ENCODE data around the gene TIAM2. TPM values are rescaled to one million over a fixed set of nuclear protein-coding genes. Genes with fewer than 3 reads are reported as not detected.

Gene TIAM2
- total RNA-seq, 2 experiments from 2014 or later, result 5.4 to 6.2 TPM

DNA sequence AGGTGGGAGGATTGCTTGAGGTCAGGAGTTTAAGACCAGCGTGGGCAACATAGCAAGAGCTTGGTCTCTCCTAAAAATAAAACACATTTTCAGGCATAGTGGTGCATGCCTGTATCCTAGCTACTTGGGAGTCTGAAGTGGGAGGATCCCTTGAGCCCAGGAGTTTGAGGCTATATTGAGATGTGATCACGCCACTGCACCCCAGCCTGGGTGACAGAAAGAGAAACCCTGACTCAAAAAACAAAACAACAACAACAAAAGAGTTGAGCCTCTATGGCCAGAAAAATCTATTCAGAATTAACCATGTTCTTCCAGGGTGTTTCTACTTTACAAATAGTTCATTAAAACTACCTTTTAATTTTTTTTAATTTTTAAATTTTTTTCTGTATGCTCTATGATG, 60.6 kb downstream of the TIAM2 start:
- no peak for TF ChIP-seq EZH2phosphoT487 (IDR thresholded peaks at IDR 0.05; ENCODE audit: borderline replicate concordance, low read depth, low read length)
- TF ChIP-seq, protein P1, sequence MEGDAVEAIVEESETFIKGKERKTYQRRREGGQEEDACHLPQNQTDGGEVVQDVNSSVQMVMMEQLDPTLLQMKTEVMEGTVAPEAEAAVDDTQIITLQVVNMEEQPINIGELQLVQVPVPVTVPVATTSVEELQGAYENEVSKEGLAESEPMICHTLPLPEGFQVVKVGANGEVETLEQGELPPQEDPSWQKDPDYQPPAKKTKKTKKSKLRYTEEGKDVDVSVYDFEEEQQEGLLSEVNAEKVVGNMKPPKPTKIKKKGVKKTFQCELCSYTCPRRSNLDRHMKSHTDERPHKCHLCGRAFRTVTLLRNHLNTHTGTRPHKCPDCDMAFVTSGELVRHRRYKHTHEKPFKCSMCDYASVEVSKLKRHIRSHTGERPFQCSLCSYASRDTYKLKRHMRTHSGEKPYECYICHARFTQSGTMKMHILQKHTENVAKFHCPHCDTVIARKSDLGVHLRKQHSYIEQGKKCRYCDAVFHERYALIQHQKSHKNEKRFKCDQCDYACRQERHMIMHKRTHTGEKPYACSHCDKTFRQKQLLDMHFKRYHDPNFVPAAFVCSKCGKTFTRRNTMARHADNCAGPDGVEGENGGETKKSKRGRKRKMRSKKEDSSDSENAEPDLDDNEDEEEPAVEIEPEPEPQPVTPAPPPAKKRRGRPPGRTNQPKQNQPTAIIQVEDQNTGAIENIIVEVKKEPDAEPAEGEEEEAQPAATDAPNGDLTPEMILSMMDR (conservative IDR thresholded peaks at IDR 0.05; ENCODE audit: low read length), result no peak
- no peak overlapping the region for H2AFZ ChIP-seq (ENCODE audit: low read length)
- POLR2A ChIA-PET, result no interaction called here
- no peaks in the 10 kb centered on the region for H3K36me3 ChIP-seq (ENCODE audit: insufficient read depth, low read length)
- CTCF ChIA-PET (ENCODE audit: unreplicated experiment), result no interaction called here
- no TSS peak for BruUV-seq (replicated peaks)
- no peak overlapping the region for H3K4me3 ChIP-seq (ENCODE audit: low read depth, low read length, poor library complexity, severe bottlenecking)
- no peaks in the 10 kb centered on the region for H3K9me2 ChIP-seq (ENCODE audit: insufficient read depth, low read length)
- H3K79me2 ChIP-seq (ENCODE audit: insufficient read depth, low read depth, low read length), result no peaks in the 10 kb centered on the region
- intact Hi-C loops (cut with micrococcal nuclease; ENCODE audit: unreplicated experiment), result no loop called here
- H3K4me2 ChIP-seq (ENCODE audit: low read length), result no peak overlapping the region
- H3K9me3 ChIP-seq (ENCODE audit: low read length), result no peaks in the 10 kb centered on the region
- H3K27ac ChIP-seq (ENCODE audit: low read depth, low read length, poor library complexity, severe bottlenecking), result no peak overlapping the region
- no peaks in the 10 kb centered on the region for H3K4me1 ChIP-seq (ENCODE audit: insufficient read depth, low read length, poor library complexity, severe bottlenecking)
- no peaks in the 10 kb centered on the region for H4K20me1 ChIP-seq (ENCODE audit: insufficient read depth, low read length)
- no peak for DNase-seq (ENCODE audit: low spot score)

DNA sequence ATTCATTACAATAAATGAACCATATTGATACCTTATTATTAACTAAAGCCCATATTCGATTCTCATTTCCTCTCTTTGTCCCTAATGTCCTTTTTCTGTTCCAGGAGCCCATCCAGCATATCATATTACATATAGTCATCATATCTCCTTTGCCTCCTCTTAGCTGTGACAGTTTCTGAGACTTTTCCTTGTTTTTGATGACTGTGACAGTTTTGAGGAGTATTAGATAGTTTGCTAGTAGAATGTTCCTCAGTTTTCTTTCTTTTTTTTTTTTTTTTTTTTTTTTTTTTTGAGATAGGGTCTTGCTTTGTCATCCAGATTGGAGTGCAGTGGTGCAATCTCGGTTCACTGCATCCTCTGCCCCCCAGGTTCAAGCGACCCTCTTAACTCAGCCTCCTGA, 61.6 kb downstream of the TIAM2 start:
- no peak overlapping the region for H3K4me3 ChIP-seq (ENCODE audit: low read depth, low read length, poor library complexity, severe bottlenecking)
- no peaks in the 10 kb centered on the region for H3K9me2 ChIP-seq (ENCODE audit: insufficient read depth, low read length)
- DNase-seq (ENCODE audit: low spot score), result no peak
- CTCF ChIA-PET (ENCODE audit: unreplicated experiment), result no interaction called here
- no peak for TF ChIP-seq EZH2phosphoT487 (IDR thresholded peaks at IDR 0.05; ENCODE audit: borderline replicate concordance, low read depth, low read length)
- TF ChIP-seq, protein P1 (conservative IDR thresholded peaks at IDR 0.05; ENCODE audit: low read length), result no peak
- H3K27ac ChIP-seq (ENCODE audit: low read depth, low read length, poor library complexity, severe bottlenecking), result no peak overlapping the region
- no peaks in the 10 kb centered on the region for H3K79me2 ChIP-seq (ENCODE audit: insufficient read depth, low read depth, low read length)
- H3K4me2 ChIP-seq (ENCODE audit: low read length), result no peak overlapping the region
- no peaks in the 10 kb centered on the region for H3K4me1 ChIP-seq (ENCODE audit: insufficient read depth, low read length, poor library complexity, severe bottlenecking)
- H3K9me3 ChIP-seq (ENCODE audit: low read length), result no peaks in the 10 kb centered on the region
- no peaks in the 10 kb centered on the region for H4K20me1 ChIP-seq (ENCODE audit: insufficient read depth, low read length)
- intact Hi-C loops (cut with micrococcal nuclease; ENCODE audit: unreplicated experiment), result no loop called here
- BruUV-seq (replicated peaks), result no TSS peak
- POLR2A ChIA-PET, result interaction anchor here (0.7 kb wide), 1 partner anchor 808 kb away, joined by 4 read pairs; no protein-coding TSS in a partner anchor
- no peaks in the 10 kb centered on the region for H3K36me3 ChIP-seq (ENCODE audit: insufficient read depth, low read length)
- H2AFZ ChIP-seq (ENCODE audit: low read length), result no peak overlapping the region

DNA sequence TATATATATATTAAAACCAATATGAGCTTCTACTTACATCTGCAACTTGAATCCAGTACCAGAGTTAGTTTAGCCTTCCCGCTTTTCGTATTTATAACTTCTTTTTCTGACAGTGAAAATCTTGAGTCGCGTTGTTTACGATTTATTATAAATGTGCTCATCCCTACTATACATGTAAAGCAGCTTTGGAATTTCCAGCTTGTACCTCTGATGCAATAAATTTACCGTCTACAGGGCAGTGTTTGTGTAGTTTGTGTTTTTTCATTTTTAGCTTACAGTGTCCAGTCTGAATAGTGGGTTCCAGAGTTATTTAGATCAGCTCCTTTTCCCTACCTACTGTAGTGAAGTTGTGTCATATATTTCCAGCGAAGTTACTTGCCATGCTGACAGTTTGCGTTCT, 66.3 kb downstream of the TIAM2 start:
- ChIA-PET POLR2A (no interaction called here), CTCF (ENCODE audit: unreplicated experiment) (no interaction called here)
- Histone ChIP-seq H2AFZ (ENCODE audit: low read length) (no peak overlapping the region), H3K9me2 (ENCODE audit: insufficient read depth, low read length) (no peaks in the 10 kb centered on the region), H3K4me3 (ENCODE audit: low read depth, low read length, poor library complexity, severe bottlenecking) (no peak overlapping the region), H3K4me1 (ENCODE audit: insufficient read depth, low read length, poor library complexity, severe bottlenecking) (peaks cover 8% of the 10 kb centered on the region), H4K20me1 (ENCODE audit: insufficient read depth, low read length) (no peaks in the 10 kb centered on the region), H3K79me2 (ENCODE audit: insufficient read depth, low read depth, low read length) (no peaks in the 10 kb centered on the region), H3K4me2 (ENCODE audit: low read length) (no peak overlapping the region), H3K9me3 (ENCODE audit: low read length) (no peaks in the 10 kb centered on the region), H3K27ac (ENCODE audit: low read depth, low read length, poor library complexity, severe bottlenecking) (no peak overlapping the region), H3K36me3 (ENCODE audit: insufficient read depth, low read length) (no peaks in the 10 kb centered on the region)
- intact Hi-C loops (cut with micrococcal nuclease; ENCODE audit: unreplicated experiment), result no loop called here
- TF ChIP-seq EZH2phosphoT487 (IDR thresholded peaks at IDR 0.05; ENCODE audit: borderline replicate concordance, low read depth, low read length), result no peak
- TF ChIP-seq, protein P1 (conservative IDR thresholded peaks at IDR 0.05; ENCODE audit: low read length), result no peak
- no peak for DNase-seq (ENCODE audit: low spot score)
- BruUV-seq (replicated peaks), result no TSS peak
